HL-60 (cell line): ENCODE data around the gene TRIM32.

ENCODE experiments used
- DNase-seq, 2 experiments: peaks; one replicate each; pipeline ENCODE4 v3.0.0-alpha.2; 2010 to 2020; ENCODE audit warnings: low read depth in 1 of 2, low spot score in 1 of 2
- H3K27ac ChIP-seq: fragments of 250-450 bp; sonication (Bioruptor Pico); replicated peaks from 2 replicates; pipeline ENCODE4 v1.5.1; 2020; ENCODE audit warnings: mild to moderate bottlenecking, moderate library complexity
- H3K27me3 ChIP-seq: fragments of 250-450 bp; sonication (Bioruptor Pico); 2 replicates; pipeline ENCODE4 v1.5.1; 2021; ENCODE audit warnings: mild to moderate bottlenecking, moderate library complexity; ENCODE audit not compliant: insufficient read depth, poor library complexity, severe bottlenecking
- H3K4me3 ChIP-seq: replicated peaks from 2 replicates; pipeline ENCODE4 v1.5.1; 2011; ENCODE audit warnings: mild to moderate bottlenecking, control low read depth, low read length; ENCODE audit not compliant: insufficient read depth
- GABPA ChIP-seq: IDR thresholded peaks from 2 replicates; pipeline ENCODE4 v1.6.1; 2012; ENCODE audit warnings: low read depth
- POLR2AphosphoS5 ChIP-seq: IDR thresholded peaks from 2 replicates; pipeline ENCODE4 v1.6.1; 2012; ENCODE audit warnings: low read depth
- REST ChIP-seq: IDR thresholded peaks from 2 replicates; pipeline ENCODE4 v1.6.1; 2012; ENCODE audit warnings: low read depth; ENCODE audit not compliant: insufficient replicate concordance
- SPI1 ChIP-seq: IDR thresholded peaks from 2 replicates; pipeline ENCODE4 v1.6.1; 2012; ENCODE audit warnings: low read depth, mild to moderate bottlenecking, borderline replicate concordance
- TF ChIP-seq, protein P1 (sequence below): IDR thresholded peaks from one replicate; pipeline ENCODE4 v1.5.1; 2011; ENCODE audit warnings: low read length, control low read depth, inconsistent platforms; ENCODE audit not compliant: insufficient read depth

The TRIM32 gene

GRCh38 chr9:116686135-116686534 lies 970 bp upstream of the TRIM32 start:
- peaks cover 19% of the 10 kb centered on the region for H3K27me3 ChIP-seq
- H3K4me3 ChIP-seq, result no peak overlapping the region
- DNase-seq, result no peak
- H3K27ac ChIP-seq, result no peak overlapping the region
- TF ChIP-seq GABPA (no peak), REST (no peak), POLR2AphosphoS5 (no peak), SPI1 (no peak)
- TF ChIP-seq, protein P1, sequence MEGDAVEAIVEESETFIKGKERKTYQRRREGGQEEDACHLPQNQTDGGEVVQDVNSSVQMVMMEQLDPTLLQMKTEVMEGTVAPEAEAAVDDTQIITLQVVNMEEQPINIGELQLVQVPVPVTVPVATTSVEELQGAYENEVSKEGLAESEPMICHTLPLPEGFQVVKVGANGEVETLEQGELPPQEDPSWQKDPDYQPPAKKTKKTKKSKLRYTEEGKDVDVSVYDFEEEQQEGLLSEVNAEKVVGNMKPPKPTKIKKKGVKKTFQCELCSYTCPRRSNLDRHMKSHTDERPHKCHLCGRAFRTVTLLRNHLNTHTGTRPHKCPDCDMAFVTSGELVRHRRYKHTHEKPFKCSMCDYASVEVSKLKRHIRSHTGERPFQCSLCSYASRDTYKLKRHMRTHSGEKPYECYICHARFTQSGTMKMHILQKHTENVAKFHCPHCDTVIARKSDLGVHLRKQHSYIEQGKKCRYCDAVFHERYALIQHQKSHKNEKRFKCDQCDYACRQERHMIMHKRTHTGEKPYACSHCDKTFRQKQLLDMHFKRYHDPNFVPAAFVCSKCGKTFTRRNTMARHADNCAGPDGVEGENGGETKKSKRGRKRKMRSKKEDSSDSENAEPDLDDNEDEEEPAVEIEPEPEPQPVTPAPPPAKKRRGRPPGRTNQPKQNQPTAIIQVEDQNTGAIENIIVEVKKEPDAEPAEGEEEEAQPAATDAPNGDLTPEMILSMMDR, result no peak

DNA sequence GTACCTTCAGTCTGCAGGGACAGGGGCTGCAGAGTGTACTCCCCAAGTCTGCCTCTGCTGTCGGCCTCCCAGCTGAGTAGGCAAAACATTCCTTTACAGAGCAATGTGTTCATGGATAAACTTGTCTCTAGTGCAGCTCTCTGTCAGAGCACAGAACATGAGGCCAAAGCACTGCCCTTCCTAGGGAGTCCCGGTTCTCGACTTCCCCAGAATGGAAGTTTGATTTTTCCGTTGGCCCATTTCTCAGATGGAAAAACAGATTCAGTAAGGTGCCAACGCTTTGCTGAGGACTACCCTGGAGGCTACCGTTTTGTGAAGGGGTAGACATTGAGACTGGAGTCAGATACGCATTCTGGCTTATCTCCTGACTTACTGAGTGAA lies 422 bp upstream of the TRIM32 start:
- Histone ChIP-seq H3K27me3 (peaks cover 19% of the 10 kb centered on the region), H3K4me3 (no peak overlapping the region), H3K27ac (no peak overlapping the region)
- no peak for DNase-seq
- TF ChIP-seq, protein P1, result no peak
- no peak for TF ChIP-seq REST
- TF ChIP-seq POLR2AphosphoS5, result no peak
- TF ChIP-seq GABPA, result no peak
- no peak for TF ChIP-seq SPI1

DNA sequence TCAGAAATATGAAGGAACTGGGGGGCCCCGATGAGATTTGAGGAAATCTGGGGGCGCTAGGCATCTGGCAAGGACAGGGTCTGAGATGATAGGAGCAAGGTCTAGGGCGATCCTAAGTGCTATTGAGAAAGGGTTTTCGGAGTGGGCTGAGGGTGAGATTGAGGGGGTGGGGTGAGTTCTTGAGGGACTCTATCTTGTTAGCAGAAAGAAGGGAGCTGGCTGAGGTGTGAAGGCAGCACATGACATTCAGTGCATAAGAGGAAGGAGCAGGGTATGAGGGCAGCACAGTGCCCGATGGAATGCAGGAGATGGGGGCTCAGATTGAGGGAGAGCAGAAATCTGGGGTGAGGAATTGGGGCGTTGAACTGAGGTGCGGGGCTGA lies 640 bp downstream of the TRIM32 start:
- DNase-seq, result no peak
- Histone ChIP-seq H3K27me3 (peaks cover 19% of the 10 kb centered on the region), H3K4me3 (no peak overlapping the region), H3K27ac (no peak overlapping the region)
- TF ChIP-seq SPI1 (no peak), GABPA (no peak), POLR2AphosphoS5 (no peak)
- TF ChIP-seq, protein P1, result no peak

GRCh38 chr9:116688806-116689485 lies 1.8 kb downstream of the TRIM32 start:
- H3K4me3 ChIP-seq, result no peak overlapping the region
- H3K27me3 ChIP-seq, result peaks cover 19% of the 10 kb centered on the region
- DNase-seq, result no peak
- H3K27ac ChIP-seq, result no peak overlapping the region
- TF ChIP-seq, protein P1, result no peak
- TF ChIP-seq POLR2AphosphoS5, result no peak
- TF ChIP-seq GABPA, result no peak
- TF ChIP-seq REST, result no peak
- TF ChIP-seq SPI1, result no peak
